Embryonic facial prominence (tissue), 1 donor: ENCODE data around the gene FHL1.
"Not testable (repeated sequence)": the region's sequence is repeated elsewhere in the genome, so short reads cannot be mapped to it uniquely, and the experiment has no call there.

Experiments used
- DNase-seq: peaks from one replicate; pipeline ENCODE4 v3.0.0-alpha.2; 2016; ENCODE audit errors: extremely low spot score

FHL1 gene

GRCh38 chrX:136209016-136209738 lies 61.8 kb downstream of the FHL1 start:
- no peak for DNase-seq

DNA sequence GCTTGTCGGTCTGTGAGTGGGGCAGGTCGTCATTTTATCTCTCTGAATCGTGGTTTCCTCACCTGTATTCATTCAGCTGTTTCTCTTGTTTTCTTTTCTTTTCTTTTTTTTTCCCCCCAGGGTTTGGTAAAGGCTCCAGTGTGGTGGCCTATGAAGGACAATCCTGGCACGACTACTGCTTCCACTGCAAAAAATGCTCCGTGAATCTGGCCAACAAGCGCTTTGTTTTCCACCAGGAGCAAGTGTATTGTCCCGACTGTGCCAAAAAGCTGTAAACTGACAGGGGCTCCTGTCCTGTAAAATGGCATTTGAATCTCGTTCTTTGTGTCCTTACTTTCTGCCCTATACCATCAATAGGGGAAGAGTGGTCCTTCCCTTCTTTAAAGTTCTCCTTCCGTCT lies 62.4 kb downstream of the FHL1 start:
- DNase-seq: no peak

DNA sequence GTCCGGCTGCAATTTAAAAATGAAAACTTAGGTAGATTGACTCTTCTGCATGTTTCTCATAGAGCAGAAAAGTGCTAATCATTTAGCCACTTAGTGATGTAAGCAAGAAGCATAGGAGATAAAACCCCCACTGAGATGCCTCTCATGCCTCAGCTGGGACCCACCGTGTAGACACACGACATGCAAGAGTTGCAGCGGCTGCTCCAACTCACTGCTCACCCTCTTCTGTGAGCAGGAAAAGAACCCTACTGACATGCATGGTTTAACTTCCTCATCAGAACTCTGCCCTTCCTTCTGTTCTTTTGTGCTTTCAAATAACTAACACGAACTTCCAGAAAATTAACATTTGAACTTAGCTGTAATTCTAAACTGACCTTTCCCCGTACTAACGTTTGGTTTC lies 62.9 kb downstream of the FHL1 start:
- DNase-seq: no peak

DNA sequence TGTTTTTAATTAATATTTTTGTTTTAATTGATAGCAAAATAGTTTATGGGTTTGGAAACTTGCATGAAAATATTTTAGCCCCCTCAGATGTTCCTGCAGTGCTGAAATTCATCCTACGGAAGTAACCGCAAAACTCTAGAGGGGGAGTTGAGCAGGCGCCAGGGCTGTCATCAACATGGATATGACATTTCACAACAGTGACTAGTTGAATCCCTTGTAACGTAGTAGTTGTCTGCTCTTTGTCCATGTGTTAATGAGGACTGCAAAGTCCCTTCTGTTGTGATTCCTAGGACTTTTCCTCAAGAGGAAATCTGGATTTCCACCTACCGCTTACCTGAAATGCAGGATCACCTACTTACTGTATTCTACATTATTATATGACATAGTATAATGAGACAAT lies 63.5 kb downstream of the FHL1 start:
- no peak for DNase-seq

- no peak for DNase-seq
Observed at GRCh38 chrX:136211766-136212556, 64.6 kb downstream of the FHL1 start.

- no peak for DNase-seq
Observed at GRCh38 chrX:136212557-136213111, 65.3 kb downstream of the FHL1 start.

GRCh38 chrX:136214551-136214950 lies 67.2 kb downstream of the FHL1 start:
- no peak for DNase-seq

GRCh38 chrX:136215559-136215958 lies 68.2 kb downstream of the FHL1 start:
- no peak for DNase-seq

GRCh38 chrX:136219893-136220292 lies 72.6 kb downstream of the FHL1 start:
- DNase-seq: no peak

- DNase-seq: no peak
Observed at GRCh38 chrX:136220540-136220939, 73.2 kb downstream of the FHL1 start.

- no peak for DNase-seq
Observed at GRCh38 chrX:136220951-136221350, 73.6 kb downstream of the FHL1 start.

GRCh38 chrX:136221851-136222513 lies 74.6 kb downstream of the FHL1 start:
- DNase-seq: no peak

GRCh38 chrX:136227074-136227473 lies 79.7 kb downstream of the FHL1 start:
- no peak for DNase-seq

DNA sequence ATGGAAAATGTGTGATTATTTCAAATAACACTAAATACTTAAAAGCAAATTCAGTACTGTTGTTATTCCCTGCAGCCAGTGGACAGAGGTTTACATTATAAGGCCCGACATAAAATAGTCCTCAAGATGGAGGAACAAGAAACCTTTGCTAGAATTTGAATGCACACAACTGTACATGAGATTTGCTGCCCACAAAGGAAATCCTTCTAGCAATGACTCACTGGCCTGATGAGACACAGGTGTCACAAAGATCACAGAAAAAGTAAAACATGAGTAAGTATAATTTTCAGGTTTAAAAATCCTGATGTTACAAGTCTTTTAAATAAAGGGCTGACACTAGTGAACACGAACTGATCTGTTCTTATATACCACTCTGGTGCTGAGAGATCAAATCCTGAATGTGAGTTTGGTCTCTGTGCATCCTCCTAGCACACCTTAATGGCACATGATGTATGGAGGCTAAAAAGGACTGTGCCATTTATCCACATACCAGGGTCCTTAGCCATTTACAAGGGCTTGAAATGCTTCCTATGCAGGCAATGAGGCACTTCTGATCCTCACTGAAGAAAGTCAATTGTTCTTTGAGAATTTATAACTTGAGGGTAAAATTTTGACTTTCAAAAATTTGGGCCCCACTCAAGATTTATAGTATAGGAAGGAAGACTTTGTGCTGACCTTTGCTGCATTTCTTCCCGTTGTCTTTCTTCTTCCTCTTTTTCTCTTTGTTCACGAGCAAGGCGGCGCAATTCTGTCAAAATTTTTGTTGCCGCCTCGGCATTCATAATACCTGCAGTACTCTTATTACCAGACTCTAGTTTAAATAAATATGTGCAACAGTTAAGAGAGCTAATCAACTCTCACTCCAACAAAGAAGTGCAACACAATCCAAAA lies 80.9 kb downstream of the FHL1 start:
- DNase-seq: no peak

DNA sequence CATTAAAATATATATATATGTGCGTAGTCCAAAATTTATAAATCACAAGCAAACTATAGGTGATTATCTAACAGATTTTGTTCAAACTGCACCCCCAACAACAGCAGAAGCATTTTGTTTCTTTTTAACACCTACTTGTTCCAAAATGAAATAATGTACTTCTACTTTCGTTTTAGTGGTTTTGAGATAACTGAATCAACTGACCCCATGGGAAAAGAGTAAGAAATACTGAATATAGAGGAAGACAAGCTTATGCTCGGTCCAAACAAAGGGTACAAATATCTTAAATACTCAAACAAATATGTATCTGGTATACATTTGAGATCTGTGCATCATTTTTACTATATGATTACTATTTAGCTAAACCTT lies 81.5 kb downstream of the FHL1 start:
- no peak for DNase-seq

DNA sequence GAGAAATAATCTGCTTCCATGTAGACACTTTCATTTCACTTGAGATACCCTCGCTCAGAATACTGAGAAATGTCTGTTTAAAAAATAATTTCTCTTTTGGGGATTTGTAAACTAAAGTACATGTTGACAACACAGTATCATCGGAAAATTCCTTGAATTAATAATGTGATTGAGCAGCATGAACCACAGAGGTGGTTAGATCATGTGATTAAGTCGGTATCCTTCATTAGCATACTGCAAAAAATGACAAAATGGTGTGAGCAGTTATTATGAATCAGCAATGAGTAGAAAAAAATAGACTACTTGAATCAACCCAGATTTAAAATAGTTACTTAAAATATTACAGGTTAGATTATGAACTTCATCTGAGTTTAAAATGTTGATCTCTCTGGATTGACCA lies 89.7 kb downstream of the FHL1 start:
- no peak for DNase-seq

DNA sequence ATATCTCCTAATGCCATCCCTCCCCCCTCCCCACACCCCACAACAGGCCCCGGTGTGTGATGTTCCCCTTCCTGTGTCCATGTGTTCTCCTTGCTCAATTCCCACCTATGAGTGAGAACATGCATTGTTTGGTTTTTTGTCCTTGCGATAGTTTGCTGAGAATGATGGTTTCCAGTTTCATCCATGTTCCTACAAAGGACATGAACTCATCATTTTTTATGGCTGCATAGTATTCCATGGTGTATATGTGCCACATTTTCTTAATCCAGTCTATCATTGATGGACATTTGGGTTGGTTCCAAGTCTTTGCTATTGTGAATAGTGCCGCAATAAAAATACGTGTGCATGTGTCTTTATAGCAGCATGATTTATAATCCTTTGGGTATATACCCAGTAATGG lies 90.5 kb downstream of the FHL1 start:
- not testable (repeated sequence) for DNase-seq

- DNase-seq: no peak
Observed at GRCh38 chrX:136246201-136246600, 98.9 kb downstream of the FHL1 start.

GRCh38 chrX:136250191-136251040 lies 103.1 kb downstream of the FHL1 start:
- DNase-seq: no peak
